Right atrium auricular region (tissue), 2 donors: ENCODE results near the gene PAPSS2. TPM values are rescaled to one million over a fixed set of nuclear protein-coding genes. Genes with fewer than 3 reads are reported as not detected.

Experiments used
- DNase-seq: peaks from one replicate; pipeline ENCODE4 v3.0.0-alpha.2; 2019; ENCODE audit warnings: low spot score
- H3K27ac ChIP-seq, 2 donors: fragments of 200-600 bp; sonication (generic); 1 replicate in 1 of 2; 2 replicates in 1 of 2; pipeline ENCODE4 v1.5.1; 2016 to 2019
- H3K27me3 ChIP-seq, 2 donors: fragments of 200-600 bp; sonication (generic); one replicate each; pipeline versions ENCODE4 v1.5.1 to v1.6.0; 2017 to 2019
- H3K36me3 ChIP-seq: fragments of 200-600 bp; sonication (generic); one replicate; pipeline ENCODE4 v1.5.1; 2016
- H3K4me1 ChIP-seq, 2 donors: fragments of 200-600 bp; sonication (generic); one replicate each; pipeline versions ENCODE4 v1.5.1 to v1.6.0; 2017 to 2019
- H3K4me3 ChIP-seq, 2 donors: fragments of 200-600 bp; sonication (generic); 1 replicate in 1 of 2; 2 replicates in 1 of 2; pipeline ENCODE4 v1.5.1; 2017 to 2019; ENCODE audit warnings: mild to moderate bottlenecking in 1 of 2, moderate library complexity in 1 of 2
- H3K9me3 ChIP-seq, 2 donors: fragments of 200-600 bp; sonication (generic); one replicate each; pipeline ENCODE4 v1.5.1; 2019
- total RNA-seq, 2 donors: library from RNA; depleted of rRNA; stranded (reverse); fragments of >200 nt; gene quantifications; one replicate each; pipeline ENCODE4 v1.1.0, GENCODE V29; 2016
- TF ChIP-seq, protein P1 (sequence below), 2 donors: fragments of 200-600 bp; sonication (generic); IDR thresholded peaks; one replicate each; pipeline ENCODE4 v1.5.1; 2019; ENCODE audit warnings: antibody characterized with exemption in 2 of 2

The PAPSS2 gene
- total RNA-seq, 2 donors from 2014 or later = 13.4 to 26.6 TPM

DNA sequence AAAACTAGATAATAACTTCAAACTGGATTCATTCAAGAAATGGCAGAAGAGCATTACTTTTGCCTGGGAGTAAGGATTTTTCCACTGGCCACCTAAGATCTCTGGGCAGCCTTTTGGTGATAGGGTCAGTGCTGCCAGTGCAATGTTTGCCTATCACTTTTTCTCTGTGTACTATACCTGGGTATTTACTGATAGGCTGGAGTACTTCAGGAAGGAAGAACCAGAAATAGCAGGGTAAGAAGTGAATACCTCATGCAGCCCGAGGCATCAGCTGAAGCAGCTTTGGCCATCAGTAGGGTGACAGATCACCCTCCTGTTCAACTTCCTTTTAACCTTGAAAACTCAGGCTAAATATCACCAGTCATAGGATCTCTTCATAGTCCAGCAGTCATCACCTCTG, 5.5 kb upstream of the PAPSS2 start:
- no peaks in the 10 kb centered on the region for H3K27me3 ChIP-seq
- no peaks in the 10 kb centered on the region for H3K9me3 ChIP-seq
- H3K4me1 ChIP-seq = peaks cover 0 to 14% of the 10 kb centered on the region in 2 donors
- H3K27ac ChIP-seq = no peak overlapping the region
- DNase-seq = no peak
- H3K36me3 ChIP-seq = no peaks in the 10 kb centered on the region
- TF ChIP-seq, protein P1, sequence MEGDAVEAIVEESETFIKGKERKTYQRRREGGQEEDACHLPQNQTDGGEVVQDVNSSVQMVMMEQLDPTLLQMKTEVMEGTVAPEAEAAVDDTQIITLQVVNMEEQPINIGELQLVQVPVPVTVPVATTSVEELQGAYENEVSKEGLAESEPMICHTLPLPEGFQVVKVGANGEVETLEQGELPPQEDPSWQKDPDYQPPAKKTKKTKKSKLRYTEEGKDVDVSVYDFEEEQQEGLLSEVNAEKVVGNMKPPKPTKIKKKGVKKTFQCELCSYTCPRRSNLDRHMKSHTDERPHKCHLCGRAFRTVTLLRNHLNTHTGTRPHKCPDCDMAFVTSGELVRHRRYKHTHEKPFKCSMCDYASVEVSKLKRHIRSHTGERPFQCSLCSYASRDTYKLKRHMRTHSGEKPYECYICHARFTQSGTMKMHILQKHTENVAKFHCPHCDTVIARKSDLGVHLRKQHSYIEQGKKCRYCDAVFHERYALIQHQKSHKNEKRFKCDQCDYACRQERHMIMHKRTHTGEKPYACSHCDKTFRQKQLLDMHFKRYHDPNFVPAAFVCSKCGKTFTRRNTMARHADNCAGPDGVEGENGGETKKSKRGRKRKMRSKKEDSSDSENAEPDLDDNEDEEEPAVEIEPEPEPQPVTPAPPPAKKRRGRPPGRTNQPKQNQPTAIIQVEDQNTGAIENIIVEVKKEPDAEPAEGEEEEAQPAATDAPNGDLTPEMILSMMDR (IDR thresholded peaks at IDR 0.05) = no peak
- no peak overlapping the region for H3K4me3 ChIP-seq

DNA sequence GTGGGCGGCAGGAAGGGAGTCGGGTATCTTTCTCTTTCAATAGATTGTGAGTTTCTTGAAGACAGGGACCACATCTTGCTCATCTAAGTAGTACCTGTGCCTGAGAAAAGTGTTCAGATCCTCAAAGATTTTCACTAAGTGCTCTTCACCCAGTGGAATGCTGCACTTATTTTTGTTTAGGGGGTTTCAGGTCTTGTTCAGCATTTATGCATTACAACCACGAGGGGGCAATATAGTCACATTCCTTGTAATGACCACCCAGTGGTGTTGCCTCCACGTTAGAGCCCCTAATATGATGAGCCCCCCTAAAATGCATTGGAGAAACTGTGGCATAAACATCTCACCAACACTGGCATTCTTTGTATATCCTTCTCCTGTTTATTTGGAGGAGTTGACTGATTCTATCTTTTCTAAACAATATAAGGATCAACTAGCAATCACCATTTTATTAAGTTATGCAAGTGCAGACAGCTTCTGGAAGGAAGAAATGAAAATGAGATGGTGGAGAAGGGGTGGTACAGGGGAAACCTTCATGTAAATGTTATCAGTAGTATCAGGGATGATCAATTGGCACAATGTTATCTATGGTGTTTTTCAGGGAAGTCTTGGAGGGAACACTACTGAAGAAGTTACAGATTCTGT, 3.1 kb upstream of the PAPSS2 start:
- Histone ChIP-seq H3K4me3 (no peak overlapping the region), H3K27ac (peak overlapping the region; percentile 51 to 54), H3K4me1 (peaks cover 0 to 16% of the 10 kb centered on the region in 2 donors), H3K9me3 (no peaks in the 10 kb centered on the region), H3K36me3 (no peaks in the 10 kb centered on the region), H3K27me3 (no peaks in the 10 kb centered on the region)
- DNase-seq = no peak
- TF ChIP-seq, protein P1 (IDR thresholded peaks at IDR 0.05) = peak; percentile 62 to 92

- TF ChIP-seq, protein P1 (IDR thresholded peaks at IDR 0.05) = no peak
- Histone ChIP-seq H3K27me3 (no peaks in the 10 kb centered on the region), H3K36me3 (no peaks in the 10 kb centered on the region), H3K27ac (peak overlapping the region; percentile 51 to 54), H3K4me1 (peaks cover 0 to 20% of the 10 kb centered on the region in 2 donors), H3K4me3 (no peak overlapping the region), H3K9me3 (no peaks in the 10 kb centered on the region)
- peak; percentile 83 for DNase-seq
Observed at GRCh38 chr10:87657371-87657770, 2.3 kb upstream of the PAPSS2 start.

DNA sequence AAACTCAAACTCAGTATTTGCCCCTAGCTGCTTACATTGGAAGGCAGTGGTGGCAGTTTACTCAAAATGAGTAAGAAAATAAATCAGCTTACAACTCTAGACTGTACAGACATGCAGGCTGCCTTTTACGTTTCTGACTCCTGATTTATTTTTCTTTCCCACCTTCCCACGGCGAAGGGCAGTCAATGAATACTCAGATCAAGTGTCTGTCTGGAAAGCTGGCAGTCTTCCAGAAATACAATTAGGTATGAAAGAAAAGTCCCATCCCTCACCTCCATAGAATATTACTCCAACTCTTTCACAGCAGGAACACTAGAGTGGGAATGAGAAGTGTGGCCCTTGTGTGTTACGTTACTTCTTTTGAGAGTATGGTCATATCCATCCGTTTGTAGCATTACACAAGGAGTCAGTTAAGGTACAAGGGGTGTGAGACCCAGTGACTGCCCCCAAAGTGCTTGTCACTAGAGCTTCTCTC, 1.3 kb upstream of the PAPSS2 start:
- TF ChIP-seq, protein P1 (IDR thresholded peaks at IDR 0.05) = no peak
- DNase-seq = no peak
- peaks cover 0 to 20% of the 10 kb centered on the region in 2 donors for H3K4me1 ChIP-seq
- H3K9me3 ChIP-seq = no peaks in the 10 kb centered on the region
- no peaks in the 10 kb centered on the region for H3K27me3 ChIP-seq
- no peaks in the 10 kb centered on the region for H3K36me3 ChIP-seq
- H3K4me3 ChIP-seq = no peak overlapping the region
- peak overlapping the region; percentile 17 to 51 for H3K27ac ChIP-seq

DNA sequence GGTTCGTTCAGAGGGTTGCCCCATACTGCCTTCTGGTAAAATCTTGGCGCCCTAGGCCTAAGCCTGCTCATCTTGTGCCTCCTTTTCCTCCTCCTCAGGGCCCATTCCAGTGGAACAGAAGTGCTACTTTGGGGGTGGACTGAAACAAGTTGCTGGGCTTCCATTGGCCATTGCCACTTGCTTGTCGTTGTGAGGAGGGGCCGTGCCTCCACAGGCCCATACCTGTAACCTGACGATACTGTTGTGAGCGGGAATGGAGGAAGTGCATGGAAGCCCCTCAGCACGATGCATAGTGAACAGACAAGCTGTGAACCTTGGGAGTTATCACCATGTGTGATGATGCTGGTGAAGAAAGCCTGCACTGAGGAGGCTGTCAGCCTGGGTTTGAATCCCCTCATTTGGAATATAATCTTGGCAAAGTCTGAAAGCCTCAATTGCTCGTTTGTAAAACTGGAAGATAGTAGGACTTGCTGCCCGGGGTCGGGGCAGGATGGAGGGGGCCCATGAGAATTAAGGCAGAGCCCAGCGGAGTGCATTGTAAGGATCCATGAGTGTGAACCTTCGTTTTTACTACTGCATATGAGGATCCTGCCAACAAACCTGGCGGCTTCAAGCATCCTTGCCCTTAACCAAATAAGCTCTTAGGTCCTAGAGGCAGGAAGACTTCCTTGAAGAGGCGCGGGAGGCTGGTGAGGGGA, 671 bp upstream of the PAPSS2 start:
- H3K36me3 ChIP-seq = no peaks in the 10 kb centered on the region
- H3K9me3 ChIP-seq = no peaks in the 10 kb centered on the region
- peaks cover 0 to 20% of the 10 kb centered on the region in 2 donors for H3K4me1 ChIP-seq
- TF ChIP-seq, protein P1 (IDR thresholded peaks at IDR 0.05) = no peak
- DNase-seq = no peak
- peak overlapping the region; percentile 82 to 88 for H3K27ac ChIP-seq
- peak overlapping the region; percentile 68 to 82 for H3K4me3 ChIP-seq
- H3K27me3 ChIP-seq = no peaks in the 10 kb centered on the region
